IPS DF 6.9 (cell line): ENCODE data around the gene OR5B12.
"Not testable (repeated sequence)": the region's sequence is repeated elsewhere in the genome, so short reads cannot be mapped to it uniquely, and the experiment has no call there.

Experiments used
- DNase-seq: peaks from one replicate; pipeline ENCODE4 v3.0.0-alpha.2; 2013; ENCODE audit warnings: low read depth, low spot score
- H3K27ac ChIP-seq: one replicate; pipeline ENCODE4 v1.5.1; 2013; ENCODE audit warnings: low read length, control low read depth
- H3K27me3 ChIP-seq: 2 replicates; pipeline ENCODE4 v1.6.1; 2013; ENCODE audit warnings: mild to moderate bottlenecking, low read length; ENCODE audit not compliant: control insufficient read depth, insufficient read depth
- H3K36me3 ChIP-seq: 2 replicates; pipeline ENCODE4 v1.6.1; 2013; ENCODE audit warnings: low read length; ENCODE audit not compliant: control insufficient read depth, insufficient read depth
- H3K4me1 ChIP-seq: 2 replicates; pipeline ENCODE4 v1.6.1; 2013; ENCODE audit warnings: low read length; ENCODE audit not compliant: control insufficient read depth, insufficient read depth
- H3K4me3 ChIP-seq: 2 replicates; pipeline ENCODE4 v1.5.1; 2013; ENCODE audit warnings: mild to moderate bottlenecking, low read length
- H3K9me3 ChIP-seq: 2 replicates; pipeline ENCODE4 v1.6.1; 2013; ENCODE audit warnings: low read length, inconsistent platforms; ENCODE audit not compliant: control insufficient read depth, insufficient read depth
- WGBS: extraction: QIAGEN DNeasy Blood & Tissue Kit; methylation state at CpG from one replicate; pipeline ENCODE4 v1.1.7; 2013; ENCODE audit warnings: mixed read lengths, missing lambda C conversion rate; ENCODE audit not compliant: insufficient read length, insufficient coverage; 5-methylcytosine and 5-hydroxymethylcytosine counted together

OR5B12 gene

DNA sequence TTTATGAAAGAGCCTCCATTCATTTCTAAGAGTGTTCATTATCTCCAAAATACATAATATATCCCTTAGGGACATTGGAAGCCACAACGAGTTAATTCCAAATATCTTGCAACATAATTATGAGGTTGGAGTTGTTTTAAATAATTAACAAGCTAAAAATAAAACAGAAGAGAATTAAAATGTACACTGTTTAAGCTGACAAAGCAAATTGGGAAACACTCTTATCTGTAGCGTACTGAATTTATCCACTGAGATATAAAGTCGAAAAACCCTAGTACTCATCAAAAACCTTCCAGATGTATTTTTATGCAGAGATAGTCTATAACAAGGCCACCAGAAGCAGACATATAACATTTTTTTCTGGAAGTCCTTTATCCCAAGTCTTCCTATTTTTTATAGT, 7.8 kb downstream of the OR5B12 start:
- Histone ChIP-seq H3K4me1 (no peaks in the 10 kb centered on the region), H3K4me3 (no peak overlapping the region), H3K9me3 (no peaks in the 10 kb centered on the region), H3K27me3 (no peaks in the 10 kb centered on the region), H3K27ac (no peak overlapping the region), H3K36me3 (no peaks in the 10 kb centered on the region)
- DNase-seq: no peak
- WGBS: no CpG with 5 or more reads among the region's 3 CpGs

DNA sequence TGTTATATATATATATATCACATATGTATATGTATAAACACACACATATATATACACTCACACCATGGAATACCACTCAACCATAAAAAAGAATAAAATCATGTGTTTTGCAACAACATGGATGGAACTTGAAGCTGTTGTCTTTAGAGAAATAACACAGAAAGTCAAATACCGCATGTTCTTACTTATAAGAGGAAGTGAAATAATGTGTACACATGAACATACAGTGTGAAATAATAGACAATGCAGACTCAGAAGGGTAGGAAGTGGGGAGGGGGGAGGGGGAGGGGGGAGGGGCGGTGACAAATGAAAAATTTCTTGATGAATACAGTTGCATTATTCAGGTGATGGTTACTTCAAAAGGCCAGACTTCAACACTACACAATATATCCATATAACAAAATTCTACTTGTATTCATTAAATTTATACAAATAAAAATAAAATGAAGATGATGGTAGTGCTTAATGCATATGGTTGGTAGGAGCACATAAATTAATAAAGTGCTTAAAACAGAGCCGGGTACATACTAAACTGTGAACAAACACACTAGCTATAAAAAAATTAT, 8.3 kb downstream of the OR5B12 start:
- no CpG with 5 or more reads among the region's 3 CpGs for WGBS
- Histone ChIP-seq H3K4me3 (no peak overlapping the region), H3K27me3 (no peaks in the 10 kb centered on the region), H3K4me1 (no peaks in the 10 kb centered on the region), H3K9me3 (no peaks in the 10 kb centered on the region), H3K27ac (no peak overlapping the region), H3K36me3 (no peaks in the 10 kb centered on the region)
- DNase-seq: no peak

GRCh38 chr11:58429273-58429672, 12.8 kb downstream of the OR5B12 start:
- Histone ChIP-seq H3K27ac (no peak overlapping the region), H3K27me3 (no peaks in the 10 kb centered on the region), H3K9me3 (no peaks in the 10 kb centered on the region), H3K36me3 (no peaks in the 10 kb centered on the region), H3K4me1 (no peaks in the 10 kb centered on the region), H3K4me3 (no peak overlapping the region)
- no CpG with 5 or more reads among the region's 1 CpG for WGBS
- DNase-seq: no peak

GRCh38 chr11:58428021-58428420, 14.0 kb downstream of the OR5B12 start, which contains the start of gene OR5B2:
Gene OR5B2 (minus strand): TSS chr11:58428121. CDS start chr11:58423261, 4,860 bp downstream.
- WGBS: no CpG with 5 or more reads among the region's 3 CpGs
- Histone ChIP-seq H3K9me3 (no peaks in the 10 kb centered on the region), H3K4me3 (no peak within 1 kb of the TSS), H3K27ac (no peak within 1 kb of the TSS), H3K27me3 (no peaks in the 10 kb centered on the region), H3K36me3 (no peaks in the 10 kb centered on the region), H3K4me1 (no peaks in the 10 kb centered on the region)
- DNase-seq: no peak

GRCh38 chr11:58406774-58407173, 35.3 kb downstream of the OR5B12 start, which contains the start of gene OR5B3:
Gene OR5B3 (minus strand): TSS chr11:58406874. CDS start chr11:58403409, 3,465 bp downstream.
- Histone ChIP-seq H3K27me3 (no peaks in the 10 kb centered on the region), H3K36me3 (no peaks in the 10 kb centered on the region), H3K4me3 (no peak within 1 kb of the TSS), H3K4me1 (no peaks in the 10 kb centered on the region), H3K9me3 (no peaks in the 10 kb centered on the region), H3K27ac (no peak within 1 kb of the TSS)
- DNase-seq: no peak
- WGBS: no CpG with 5 or more reads among the region's 1 CpG

GRCh38 chr11:58399622-58400021, 42.4 kb downstream of the OR5B12 start:
- H3K36me3 ChIP-seq, DNase-seq, H3K9me3 ChIP-seq, H3K4me1 ChIP-seq, H3K27me3 ChIP-seq, H3K27ac ChIP-seq, H3K4me3 ChIP-seq: not testable (repeated sequence)
- WGBS: no CpG with 5 or more reads among the region's 2 CpGs

- DNase-seq: no peak
- Histone ChIP-seq H3K27ac (no peak overlapping the region), H3K9me3 (no peaks in the 10 kb centered on the region), H3K36me3 (no peaks in the 10 kb centered on the region), H3K4me3 (no peak overlapping the region), H3K4me1 (no peaks in the 10 kb centered on the region; the same call in 1 of the 2 replicates), H3K27me3 (no peaks in the 10 kb centered on the region)
- WGBS: no CpG with 5 or more reads among the region's 2 CpGs
Observed at GRCh38 chr11:58395581-58395980, 46.5 kb downstream of the OR5B12 start.

DNA sequence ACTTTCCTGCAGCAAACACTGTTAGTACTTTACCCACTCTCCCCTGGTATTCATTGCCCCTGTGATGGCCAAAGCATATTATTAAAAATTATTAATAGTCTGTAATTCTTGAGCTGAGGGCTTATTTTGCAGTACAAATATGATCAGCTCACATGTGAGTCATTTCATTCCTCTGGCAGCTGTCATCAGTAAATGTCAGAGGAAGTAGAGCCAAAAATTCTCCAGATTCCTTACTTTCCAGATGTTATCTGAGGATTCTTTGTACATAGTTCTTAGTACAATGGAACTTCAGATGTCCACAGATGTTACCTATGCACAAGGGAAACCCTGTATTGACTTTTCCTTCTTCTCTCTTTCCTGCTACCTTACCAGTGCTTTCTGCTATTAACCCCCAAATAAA, 47.8 kb downstream of the OR5B12 start:
- no peaks in the 10 kb centered on the region for H3K36me3 ChIP-seq
- no peak overlapping the region for H3K4me3 ChIP-seq
- H3K4me1 ChIP-seq: no peaks in the 10 kb centered on the region; the same call in 1 of the 2 replicates
- no peaks in the 10 kb centered on the region for H3K9me3 ChIP-seq
- no peak for DNase-seq
- no peak overlapping the region for H3K27ac ChIP-seq
- H3K27me3 ChIP-seq: no peaks in the 10 kb centered on the region

- Histone ChIP-seq H3K27me3 (no peaks in the 10 kb centered on the region), H3K36me3 (no peaks in the 10 kb centered on the region), H3K4me1 (no peaks in the 10 kb centered on the region; the same call in 1 of the 2 replicates), H3K9me3 (no peaks in the 10 kb centered on the region), H3K4me3 (no peak overlapping the region), H3K27ac (no peak overlapping the region)
- DNase-seq: no peak
- no CpG with 5 or more reads among the region's 1 CpG for WGBS
Observed at GRCh38 chr11:58392746-58393145, 49.3 kb downstream of the OR5B12 start.

DNA sequence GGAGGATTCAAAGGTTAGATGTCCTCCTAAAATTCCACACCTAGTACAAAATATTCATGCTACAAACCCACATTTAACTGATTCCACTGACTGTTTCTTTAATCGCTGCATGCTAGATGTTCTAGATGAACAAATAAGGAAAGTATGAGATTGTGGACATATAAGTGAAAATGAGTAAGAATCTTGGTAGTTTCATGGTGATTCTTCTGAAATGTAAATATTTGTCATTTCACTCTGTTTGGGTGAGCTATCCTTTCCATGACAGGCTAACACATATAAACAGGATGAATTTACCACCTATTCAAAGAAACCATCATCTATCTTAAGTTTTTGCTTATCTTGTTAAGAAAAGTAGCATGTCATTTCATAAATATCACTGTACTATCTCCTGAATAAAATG, 50.2 kb downstream of the OR5B12 start:
- DNase-seq: no peak
- no peaks in the 10 kb centered on the region for H3K9me3 ChIP-seq
- no peaks in the 10 kb centered on the region; the same call in 1 of the 2 replicates for H3K4me1 ChIP-seq
- H3K4me3 ChIP-seq: no peak overlapping the region
- H3K27ac ChIP-seq: no peak overlapping the region
- no peaks in the 10 kb centered on the region for H3K36me3 ChIP-seq
- no peaks in the 10 kb centered on the region for H3K27me3 ChIP-seq
- no CpG with 5 or more reads among the region's 1 CpG for WGBS

- no CpG with 5 or more reads among the region's 18 CpGs for WGBS
- H3K27me3 ChIP-seq: no peaks in the 10 kb centered on the region
- H3K4me3 ChIP-seq: no peak overlapping the region
- H3K4me1 ChIP-seq: no peaks in the 10 kb centered on the region; the same call in 1 of the 2 replicates
- no peaks in the 10 kb centered on the region for H3K36me3 ChIP-seq
- no peak for DNase-seq
- H3K9me3 ChIP-seq: no peaks in the 10 kb centered on the region
- H3K27ac ChIP-seq: no peak overlapping the region
Observed at GRCh38 chr11:58390551-58391063, 51.4 kb downstream of the OR5B12 start.
